Measurements from ENCODE around the gene CDH13. TPM values are rescaled to one million over a fixed set of nuclear protein-coding genes. Genes with fewer than 3 reads are reported as not detected.

The CDH13 gene
- total and polyA plus RNA-seq, 9 of the 15 experiments (the other 6 are each of a cell fraction or from before 2014, with no cell fraction given): 0.03 TPM; not detected in 8

GRCh38 chr16:83117810-83118209 is 491.0 kb downstream of the CDH13 start:
- H3K27me3 ChIP-seq (ENCODE audit: control insufficient read depth in 2 of 2, insufficient read depth in 2 of 2, low read length in 2 of 2): no peaks in the 10 kb centered on the region
- ChIA-PET POLR2A (no interaction called here), CTCF (ENCODE audit: low intra/inter-chr PET ratio) (no interaction called here)
- no peaks in the 10 kb centered on the region for H3K36me3 ChIP-seq (ENCODE audit: control insufficient read depth, insufficient read depth, low read length)
- H3K79me2 ChIP-seq (ENCODE audit: control insufficient read depth, insufficient read depth, low read length): no peaks in the 10 kb centered on the region
- DNase-seq (ENCODE audit: extremely low read depth in 1 of 4, low spot score in 3 of 4) (no peak), ATAC-seq (no peak), FAIRE-seq (no peak)
- WGBS (ENCODE audit: insufficient coverage, low coverage, missing lambda C conversion rate): 0% methylated on average over 8 of the region's 8 CpGs
- H3K9ac ChIP-seq (ENCODE audit: insufficient read depth in 1 of 2, low read depth in 2 of 2, low read length in 2 of 2): no peak overlapping the region
- no peak overlapping the region for H2AFZ ChIP-seq (ENCODE audit: low read depth, low read length)
- H3K4me2 ChIP-seq (ENCODE audit: insufficient read depth, low read length): no peak overlapping the region
- no TSS peak for BruUV-seq (replicated peaks)
- no peak overlapping the region for H3K4me3 ChIP-seq
- in situ Hi-C loops (cut with MboI) (no loop called here), intact Hi-C loops (cut with micrococcal nuclease) (no loop called here)
- H3K27ac ChIP-seq (ENCODE audit: extremely low read depth, low read depth, low read length): no peak overlapping the region
- H4K20me1 ChIP-seq (replicated peaks; ENCODE audit: control insufficient read depth, insufficient read depth, low read length): no peaks in the 10 kb centered on the region
- no peaks in the 10 kb centered on the region for H3K9me1 ChIP-seq (ENCODE audit: control insufficient read depth, insufficient read depth, low read length)
- no peaks in the 10 kb centered on the region; the same call in 1 of the 2 replicates for H3K9me3 ChIP-seq (replicated peaks; ENCODE audit: control insufficient read depth, insufficient read depth, low read depth, low read length)
- TF ChIP-seq IFI16 (CRISPR knock-in tag; IDR thresholded peaks at IDR 0.05) (no peak), ZNF778 (CRISPR knock-in tag; IDR thresholded peaks at IDR 0.05) (no peak), E2F3 (CRISPR knock-in tag; IDR thresholded peaks at IDR 0.05) (no peak), SIN3A (IDR thresholded peaks at IDR 0.05; ENCODE audit: borderline replicate concordance in 2 of 2, control insufficient read depth in 1 of 2, low read depth in 2 of 2, low read length in 2 of 2) (no peak), TAF9B (IDR thresholded peaks at IDR 0.05; ENCODE audit: partially characterized antibody) (no peak), ZNF76 (CRISPR knock-in tag; IDR thresholded peaks at IDR 0.05; ENCODE audit: borderline replicate concordance) (no peak), HNRNPUL1 (IDR thresholded peaks at IDR 0.05; ENCODE audit: low read length) (no peak), MEF2A (IDR thresholded peaks at IDR 0.05; ENCODE audit: control insufficient read depth, low read depth, low read length) (no peak), RHOXF2B (CRISPR knock-in tag; conservative IDR thresholded peaks at IDR 0.05) (no peak), ASH1L (IDR thresholded peaks at IDR 0.05; ENCODE audit: borderline replicate concordance, low read depth, partially characterized antibody) (no peak), ATF1 (CRISPR knock-in tag; IDR thresholded peaks at IDR 0.05) (no peak), ATF1 (tag; IDR thresholded peaks at IDR 0.05) (no peak), PHTF2 (CRISPR knock-in tag; IDR thresholded peaks at IDR 0.05) (no peak)
- TF ChIP-seq, protein P1, sequence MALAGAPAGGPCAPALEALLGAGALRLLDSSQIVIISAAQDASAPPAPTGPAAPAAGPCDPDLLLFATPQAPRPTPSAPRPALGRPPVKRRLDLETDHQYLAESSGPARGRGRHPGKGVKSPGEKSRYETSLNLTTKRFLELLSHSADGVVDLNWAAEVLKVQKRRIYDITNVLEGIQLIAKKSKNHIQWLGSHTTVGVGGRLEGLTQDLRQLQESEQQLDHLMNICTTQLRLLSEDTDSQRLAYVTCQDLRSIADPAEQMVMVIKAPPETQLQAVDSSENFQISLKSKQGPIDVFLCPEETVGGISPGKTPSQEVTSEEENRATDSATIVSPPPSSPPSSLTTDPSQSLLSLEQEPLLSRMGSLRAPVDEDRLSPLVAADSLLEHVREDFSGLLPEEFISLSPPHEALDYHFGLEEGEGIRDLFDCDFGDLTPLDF (CRISPR knock-in tag; IDR thresholded peaks at IDR 0.05): no peak
- TF ChIP-seq, protein P2, sequence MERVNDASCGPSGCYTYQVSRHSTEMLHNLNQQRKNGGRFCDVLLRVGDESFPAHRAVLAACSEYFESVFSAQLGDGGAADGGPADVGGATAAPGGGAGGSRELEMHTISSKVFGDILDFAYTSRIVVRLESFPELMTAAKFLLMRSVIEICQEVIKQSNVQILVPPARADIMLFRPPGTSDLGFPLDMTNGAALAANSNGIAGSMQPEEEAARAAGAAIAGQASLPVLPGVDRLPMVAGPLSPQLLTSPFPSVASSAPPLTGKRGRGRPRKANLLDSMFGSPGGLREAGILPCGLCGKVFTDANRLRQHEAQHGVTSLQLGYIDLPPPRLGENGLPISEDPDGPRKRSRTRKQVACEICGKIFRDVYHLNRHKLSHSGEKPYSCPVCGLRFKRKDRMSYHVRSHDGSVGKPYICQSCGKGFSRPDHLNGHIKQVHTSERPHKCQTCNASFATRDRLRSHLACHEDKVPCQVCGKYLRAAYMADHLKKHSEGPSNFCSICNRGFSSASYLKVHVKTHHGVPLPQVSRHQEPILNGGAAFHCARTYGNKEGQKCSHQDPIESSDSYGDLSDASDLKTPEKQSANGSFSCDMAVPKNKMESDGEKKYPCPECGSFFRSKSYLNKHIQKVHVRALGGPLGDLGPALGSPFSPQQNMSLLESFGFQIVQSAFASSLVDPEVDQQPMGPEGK (CRISPR knock-in tag; IDR thresholded peaks at IDR 0.05; ENCODE audit: borderline replicate concordance): no peak
- TF ChIP-seq, protein P3, sequence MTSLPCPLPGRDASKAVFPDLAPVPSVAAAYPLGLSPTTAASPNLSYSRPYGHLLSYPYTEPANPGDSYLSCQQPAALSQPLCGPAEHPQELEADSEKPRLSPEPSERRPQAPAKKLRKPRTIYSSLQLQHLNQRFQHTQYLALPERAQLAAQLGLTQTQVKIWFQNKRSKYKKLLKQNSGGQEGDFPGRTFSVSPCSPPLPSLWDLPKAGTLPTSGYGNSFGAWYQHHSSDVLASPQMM (CRISPR knock-in tag; IDR thresholded peaks at IDR 0.05): no peak
- TF ChIP-seq, protein P4, sequence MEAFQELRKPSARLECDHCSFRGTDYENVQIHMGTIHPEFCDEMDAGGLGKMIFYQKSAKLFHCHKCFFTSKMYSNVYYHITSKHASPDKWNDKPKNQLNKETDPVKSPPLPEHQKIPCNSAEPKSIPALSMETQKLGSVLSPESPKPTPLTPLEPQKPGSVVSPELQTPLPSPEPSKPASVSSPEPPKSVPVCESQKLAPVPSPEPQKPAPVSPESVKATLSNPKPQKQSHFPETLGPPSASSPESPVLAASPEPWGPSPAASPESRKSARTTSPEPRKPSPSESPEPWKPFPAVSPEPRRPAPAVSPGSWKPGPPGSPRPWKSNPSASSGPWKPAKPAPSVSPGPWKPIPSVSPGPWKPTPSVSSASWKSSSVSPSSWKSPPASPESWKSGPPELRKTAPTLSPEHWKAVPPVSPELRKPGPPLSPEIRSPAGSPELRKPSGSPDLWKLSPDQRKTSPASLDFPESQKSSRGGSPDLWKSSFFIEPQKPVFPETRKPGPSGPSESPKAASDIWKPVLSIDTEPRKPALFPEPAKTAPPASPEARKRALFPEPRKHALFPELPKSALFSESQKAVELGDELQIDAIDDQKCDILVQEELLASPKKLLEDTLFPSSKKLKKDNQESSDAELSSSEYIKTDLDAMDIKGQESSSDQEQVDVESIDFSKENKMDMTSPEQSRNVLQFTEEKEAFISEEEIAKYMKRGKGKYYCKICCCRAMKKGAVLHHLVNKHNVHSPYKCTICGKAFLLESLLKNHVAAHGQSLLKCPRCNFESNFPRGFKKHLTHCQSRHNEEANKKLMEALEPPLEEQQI (IDR thresholded peaks at IDR 0.05): no peak
- H3K4me1 ChIP-seq (replicated peaks in 1 of 2; ENCODE audit: control insufficient read depth in 2 of 2, insufficient read depth in 2 of 2, low read length in 2 of 2): no peaks in the 10 kb centered on the region

Data from K562 (cell line).